M059J (cell line): ENCODE data around the gene MGAT5. TPM values are rescaled to one million over a fixed set of nuclear protein-coding genes. Genes with fewer than 3 reads are reported as not detected.

ENCODE experiments used
- DNase-seq: peaks from one replicate; pipeline ENCODE4 v3.0.0-alpha.2; 2012; ENCODE audit warnings: low read depth
- total RNA-seq: library from RNA; depleted of rRNA; stranded (reverse); fragments of >200 nt; shearing (Covaris generic); gene quantifications from 2 replicates; pipeline ENCODE4 v1.2.3, GENCODE V29; 2014

Gene MGAT5
- total RNA-seq, 1 experiment from 2014 or later: 21.2 TPM

GRCh38 chr2:134449751-134450513, 196.1 kb downstream of the MGAT5 start:
- no peak for DNase-seq

GRCh38 chr2:134451347-134451630, 197.4 kb downstream of the MGAT5 start:
- no peak for DNase-seq

GRCh38 chr2:134452042-134452733, 198.3 kb downstream of the MGAT5 start:
- DNase-seq: no peak

- DNase-seq: no peak
Measured at GRCh38 chr2:134453476-134453875, 199.6 kb downstream of the MGAT5 start.

GRCh38 chr2:134453973-134454372, 200.1 kb downstream of the MGAT5 start:
- DNase-seq: no peak

GRCh38 chr2:134454426-134454825, 200.6 kb downstream of the MGAT5 start:
- no peak for DNase-seq

GRCh38 chr2:134454931-134455330, 201.1 kb downstream of the MGAT5 start:
- no peak for DNase-seq

- no peak for DNase-seq
Measured at GRCh38 chr2:134455426-134455825, 201.6 kb downstream of the MGAT5 start.

- DNase-seq: no peak
Measured at GRCh38 chr2:134457353-134457752, 203.5 kb downstream of the MGAT5 start.

GRCh38 chr2:134457765-134458472, 204.0 kb downstream of the MGAT5 start:
- no peak for DNase-seq

- no peak for DNase-seq
Measured at GRCh38 chr2:134458473-134458853, 204.6 kb downstream of the MGAT5 start.

- no peak for DNase-seq
Measured at GRCh38 chr2:134458950-134459349, 205.1 kb downstream of the MGAT5 start.

GRCh38 chr2:134459706-134460406, 206.0 kb downstream of the MGAT5 start:
- DNase-seq: no peak

GRCh38 chr2:134460583-134460998, 206.7 kb downstream of the MGAT5 start:
- peak; percentile 59 for DNase-seq

GRCh38 chr2:134461511-134461910, 207.6 kb downstream of the MGAT5 start:
- peak; percentile 32 for DNase-seq

- DNase-seq: no peak
Measured at GRCh38 chr2:134462275-134462674, 208.4 kb downstream of the MGAT5 start.

GRCh38 chr2:134462791-134463698, 209.2 kb downstream of the MGAT5 start:
- no peak for DNase-seq

GRCh38 chr2:134463699-134464022, 209.8 kb downstream of the MGAT5 start:
- DNase-seq: no peak

GRCh38 chr2:134465228-134466105, 211.6 kb downstream of the MGAT5 start:
- no peak for DNase-seq

- DNase-seq: peak; percentile 32
Measured at GRCh38 chr2:134466141-134466540, 212.3 kb downstream of the MGAT5 start.
